Cerebellar nuclear complex (tissue), 1 donor: ENCODE measurements around the gene EXOC4.

Experiments used
- DNase-seq, 2 experiments: peaks; one replicate each; lab custom pipeline; 2025; lab: John Stamatoyannopoulos, UW

Gene EXOC4

GRCh38 chr7:133829336-133829897 is 576.5 kb downstream of the EXOC4 start:
- DNase-seq, result no peak

- DNase-seq, result no peak
Observed at GRCh38 chr7:133830081-133830480, 577.2 kb downstream of the EXOC4 start.

DNA sequence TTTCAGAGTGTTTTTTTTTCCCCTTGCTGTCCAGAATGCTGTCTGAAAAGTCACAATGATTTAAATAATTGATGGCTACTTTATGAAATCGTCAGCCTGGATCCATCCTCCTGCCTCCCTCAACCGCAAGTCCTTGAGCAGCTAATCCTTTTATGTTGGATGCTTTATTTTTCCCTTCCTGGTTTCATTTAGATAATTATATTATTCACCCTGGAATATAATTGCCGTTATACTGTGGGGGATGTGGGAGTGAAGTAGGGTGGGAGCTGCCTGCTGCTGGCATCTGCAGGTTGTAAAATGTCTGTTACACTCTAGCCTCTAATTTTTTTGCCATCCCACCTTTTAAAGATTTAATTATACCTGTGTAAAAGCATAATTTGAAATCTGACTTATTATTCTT is 583.8 kb downstream of the EXOC4 start:
- DNase-seq, result no peak

DNA sequence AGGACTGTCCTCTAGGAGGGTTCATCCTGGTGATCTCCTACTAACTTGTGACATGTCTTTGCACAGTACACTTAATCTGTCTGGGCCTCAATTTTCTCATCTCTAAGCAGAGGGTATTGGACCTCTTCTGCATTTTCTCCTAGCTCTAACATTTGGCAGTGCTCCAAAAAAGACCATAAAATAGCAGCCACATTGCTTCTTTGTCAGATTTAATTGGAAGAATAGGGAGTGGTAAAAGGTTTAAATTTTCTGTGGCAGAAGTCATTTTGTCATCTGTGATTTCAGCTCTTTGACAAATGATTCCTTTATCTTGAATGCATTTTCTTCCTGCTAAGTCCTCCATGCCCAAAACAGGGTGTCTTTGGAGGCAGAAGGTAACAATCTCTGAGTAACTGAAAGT is 584.3 kb downstream of the EXOC4 start:
- DNase-seq, result no peak

- no peak for DNase-seq
Observed at GRCh38 chr7:133839121-133839520, 586.2 kb downstream of the EXOC4 start.

DNA sequence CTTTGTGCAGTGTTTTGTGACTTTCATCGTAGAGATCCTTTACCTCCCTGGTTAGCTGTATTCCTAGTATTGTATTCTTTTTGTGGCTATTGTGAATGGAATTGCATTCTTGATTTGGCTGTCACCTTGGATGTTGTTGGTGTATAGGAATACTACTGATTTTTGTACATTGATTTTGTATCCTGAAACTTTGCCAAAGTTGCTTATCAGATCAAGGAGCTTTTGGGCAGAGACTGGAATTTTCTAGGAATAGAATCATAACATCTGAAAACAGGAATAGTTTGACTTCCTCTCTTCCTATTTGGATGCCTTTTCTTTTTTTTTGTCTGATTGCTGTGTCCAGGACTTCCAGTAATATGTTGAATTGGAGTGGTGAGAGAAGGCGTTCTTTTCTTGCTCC is 590.5 kb downstream of the EXOC4 start:
- no peak for DNase-seq

- DNase-seq, result no peak
Observed at GRCh38 chr7:133845005-133845404, 592.1 kb downstream of the EXOC4 start.

DNA sequence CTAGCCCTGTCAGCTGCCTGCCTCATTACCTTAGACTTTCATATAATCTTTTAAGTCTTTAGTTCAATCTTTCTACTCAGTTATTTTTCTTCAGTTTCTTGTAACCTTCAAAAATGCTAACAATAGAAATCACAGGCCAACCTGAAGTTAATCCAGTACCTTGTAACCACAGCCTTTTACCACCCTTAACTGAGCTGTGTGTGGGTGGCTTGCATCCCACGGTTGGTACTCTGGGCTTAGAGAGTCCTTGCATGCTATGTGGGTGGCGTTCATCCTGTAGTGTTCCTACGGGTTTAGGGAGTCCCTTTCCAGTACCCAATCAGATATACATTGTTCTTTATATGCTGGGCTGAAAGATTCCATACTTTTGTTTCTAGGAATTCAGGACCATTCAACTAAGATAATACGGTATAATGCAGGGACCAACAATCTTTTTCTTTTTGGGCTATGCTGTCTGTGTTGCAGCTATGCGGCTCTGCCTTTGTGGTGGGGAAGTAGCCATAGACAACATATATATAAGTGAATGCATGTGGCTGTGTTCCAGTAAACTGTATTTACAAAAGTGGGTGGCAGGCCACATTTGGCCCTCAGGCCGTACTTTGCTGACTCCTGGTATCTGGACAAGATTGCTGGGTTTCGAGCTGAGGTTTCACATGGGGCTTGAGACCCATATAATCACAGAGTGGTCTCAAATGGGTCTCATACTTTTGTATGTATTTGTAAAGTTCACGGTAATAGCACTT is 593.5 kb downstream of the EXOC4 start:
- no peak for DNase-seq

DNA sequence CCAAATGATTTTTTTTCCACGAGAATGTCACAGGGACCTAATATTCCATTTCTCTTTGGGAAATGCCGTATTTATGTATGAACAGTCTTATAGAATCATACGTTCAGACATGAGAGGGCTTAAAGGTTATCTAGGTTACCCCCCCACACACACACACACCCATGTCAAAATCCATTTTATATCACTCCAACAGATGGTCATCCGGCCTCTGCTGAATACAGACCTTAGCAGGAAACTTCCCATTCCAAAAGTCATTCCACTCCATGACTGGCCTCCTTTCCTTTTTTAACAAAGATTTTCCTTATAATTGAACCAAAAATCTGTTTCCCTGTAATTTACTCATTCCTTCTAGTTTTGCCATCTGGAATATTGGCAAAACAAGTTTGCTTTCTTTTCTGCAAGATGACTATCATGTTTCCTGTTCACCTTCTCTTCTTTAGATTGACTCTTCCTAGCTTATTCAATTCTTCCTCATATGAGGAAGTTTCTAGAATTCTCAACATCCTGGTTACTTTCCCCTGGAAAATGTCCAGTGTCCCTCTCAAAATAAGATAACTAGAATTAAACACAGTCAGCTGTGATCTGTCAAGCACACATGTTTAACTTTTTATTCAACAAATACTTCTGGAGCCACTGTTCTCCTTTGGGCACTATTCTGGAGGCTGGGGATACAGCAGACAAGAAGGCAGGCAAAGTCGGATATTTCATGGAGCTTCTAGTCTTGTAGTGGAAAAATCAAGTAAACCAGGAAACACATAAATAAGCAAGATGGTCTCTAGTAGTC is 597.8 kb downstream of the EXOC4 start:
- no peak for DNase-seq

- DNase-seq, result no peak
Observed at GRCh38 chr7:133851411-133851810, 598.5 kb downstream of the EXOC4 start.

- DNase-seq, result no peak
Observed at GRCh38 chr7:133853706-133854276, 600.9 kb downstream of the EXOC4 start.

DNA sequence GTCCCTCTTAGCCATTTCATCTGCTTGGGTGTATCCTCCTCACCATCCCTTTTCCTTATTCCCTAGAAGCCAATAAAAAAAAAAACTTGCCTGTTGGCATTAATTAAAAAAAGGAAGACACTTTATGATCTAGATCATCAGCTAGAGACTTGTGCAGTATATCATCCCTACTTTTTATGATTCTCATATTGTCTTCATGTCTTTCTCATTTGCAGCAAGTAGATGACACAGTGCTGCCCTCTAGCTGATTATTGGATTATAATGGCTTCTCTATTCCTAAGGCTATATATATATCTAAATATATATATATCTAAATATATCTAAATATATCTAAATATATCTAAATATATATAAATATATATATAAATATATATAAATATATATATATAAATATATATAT is 601.9 kb downstream of the EXOC4 start:
- no peak for DNase-seq

GRCh38 chr7:133857376-133858119 is 604.7 kb downstream of the EXOC4 start:
- DNase-seq, result no peak

GRCh38 chr7:133858311-133858710 is 605.4 kb downstream of the EXOC4 start:
- DNase-seq, result no peak

DNA sequence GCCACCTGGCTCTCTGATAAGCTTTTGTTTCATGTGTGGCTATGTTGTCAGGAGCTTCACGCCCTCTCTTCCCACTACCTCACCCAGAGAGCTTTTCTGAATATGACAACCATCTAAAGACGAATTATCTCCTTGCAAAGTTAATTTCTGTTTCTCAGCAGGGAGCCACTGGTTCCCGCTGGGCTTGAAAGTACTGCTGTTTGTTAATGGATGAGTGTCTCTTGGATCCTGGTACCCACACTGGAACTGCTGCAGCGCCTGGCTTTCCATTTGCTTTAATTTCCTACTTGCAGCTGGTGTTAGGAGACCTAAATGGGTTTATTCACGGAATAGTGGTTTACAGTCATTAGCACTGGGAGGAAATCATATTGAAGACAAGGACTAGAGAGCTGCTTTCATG is 606.4 kb downstream of the EXOC4 start:
- DNase-seq, result no peak

GRCh38 chr7:133859871-133860450 is 607.1 kb downstream of the EXOC4 start:
- no peak for DNase-seq

- DNase-seq, result no peak
Observed at GRCh38 chr7:133860628-133861335, 607.9 kb downstream of the EXOC4 start.

DNA sequence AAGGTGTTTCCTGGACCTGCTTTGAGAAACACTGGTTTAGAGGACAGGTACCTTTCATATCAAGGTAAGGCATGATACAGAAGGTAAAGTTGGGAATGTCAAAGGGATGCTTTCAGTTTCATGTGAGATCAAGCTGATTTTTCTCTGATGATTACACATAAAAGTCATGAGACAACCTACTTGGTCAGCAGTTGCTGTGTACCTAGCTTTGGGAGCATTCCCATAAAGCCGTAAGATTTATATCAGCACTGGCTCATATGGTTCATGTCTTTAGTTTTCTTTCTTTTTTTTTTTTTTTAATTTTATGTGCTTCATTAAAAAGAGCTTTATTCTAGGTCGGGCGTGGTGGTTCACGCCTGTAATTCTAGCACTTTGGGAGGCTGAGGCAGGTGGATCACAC is 609.0 kb downstream of the EXOC4 start:
- DNase-seq, result no peak

- DNase-seq, result no peak
Observed at GRCh38 chr7:133863362-133864061, 610.6 kb downstream of the EXOC4 start.

DNA sequence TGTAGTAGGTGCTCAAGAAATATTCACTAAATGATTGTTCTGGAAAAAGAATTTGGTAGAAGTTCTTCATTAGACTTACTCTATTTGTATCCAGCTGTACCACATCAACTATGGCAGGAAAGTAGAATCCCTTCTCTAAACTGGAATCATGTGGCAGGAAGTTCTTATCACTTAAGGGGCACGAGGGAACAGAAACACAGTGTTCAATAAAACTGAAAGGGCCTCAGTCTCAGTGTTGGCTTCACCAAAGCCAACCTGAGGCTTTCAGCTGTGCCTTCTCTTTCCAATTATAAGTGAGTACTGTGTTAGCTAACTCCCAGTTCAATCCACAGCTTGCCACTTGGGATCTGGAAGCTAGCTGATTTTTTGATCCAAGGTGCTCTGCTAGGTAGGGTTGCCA is 616.7 kb downstream of the EXOC4 start:
- no peak for DNase-seq
